Measurements from ENCODE around the gene DGCR2.
"Not testable (repeated sequence)": the region's sequence is repeated elsewhere in the genome, so short reads cannot be mapped to it uniquely, and the experiment has no call there.

DGCR2 gene

GRCh38 chr22:19040888-19041703, 81.1 kb downstream of the DGCR2 start:
- DNase-seq (ENCODE audit: low read depth), result no peak

GRCh38 chr22:19040391-19040861, 81.8 kb downstream of the DGCR2 start:
- DNase-seq (ENCODE audit: low read depth), result no peak

- DNase-seq (ENCODE audit: low read depth), result no peak
These were observed 82.4 kb downstream of the DGCR2 start for GRCh38 chr22:19039796-19040280.

DNA sequence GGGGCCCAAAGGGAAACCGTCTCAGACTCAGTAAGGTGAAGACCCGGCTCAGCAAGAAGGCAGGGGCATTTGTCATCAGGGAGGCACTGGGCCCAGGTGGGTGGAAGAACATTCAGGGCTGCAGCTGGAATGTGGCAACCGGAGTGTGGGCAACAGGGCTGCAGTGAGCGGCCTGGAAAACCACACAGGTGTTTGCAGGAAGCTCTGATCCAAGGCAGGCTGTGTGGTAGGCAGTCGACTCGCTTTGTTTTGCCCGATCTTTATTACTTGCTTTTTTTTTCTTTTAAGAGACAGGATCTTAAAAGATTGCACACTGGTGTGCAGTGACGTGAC, 82.8 kb downstream of the DGCR2 start:
- DNase-seq (ENCODE audit: low read depth), result no peak

GRCh38 chr22:19038728-19039447, 83.3 kb downstream of the DGCR2 start:
- DNase-seq (ENCODE audit: low read depth), result no peak

- DNase-seq (ENCODE audit: low read depth), result no peak
These were observed 84.1 kb downstream of the DGCR2 start for GRCh38 chr22:19038164-19038546.

DNA sequence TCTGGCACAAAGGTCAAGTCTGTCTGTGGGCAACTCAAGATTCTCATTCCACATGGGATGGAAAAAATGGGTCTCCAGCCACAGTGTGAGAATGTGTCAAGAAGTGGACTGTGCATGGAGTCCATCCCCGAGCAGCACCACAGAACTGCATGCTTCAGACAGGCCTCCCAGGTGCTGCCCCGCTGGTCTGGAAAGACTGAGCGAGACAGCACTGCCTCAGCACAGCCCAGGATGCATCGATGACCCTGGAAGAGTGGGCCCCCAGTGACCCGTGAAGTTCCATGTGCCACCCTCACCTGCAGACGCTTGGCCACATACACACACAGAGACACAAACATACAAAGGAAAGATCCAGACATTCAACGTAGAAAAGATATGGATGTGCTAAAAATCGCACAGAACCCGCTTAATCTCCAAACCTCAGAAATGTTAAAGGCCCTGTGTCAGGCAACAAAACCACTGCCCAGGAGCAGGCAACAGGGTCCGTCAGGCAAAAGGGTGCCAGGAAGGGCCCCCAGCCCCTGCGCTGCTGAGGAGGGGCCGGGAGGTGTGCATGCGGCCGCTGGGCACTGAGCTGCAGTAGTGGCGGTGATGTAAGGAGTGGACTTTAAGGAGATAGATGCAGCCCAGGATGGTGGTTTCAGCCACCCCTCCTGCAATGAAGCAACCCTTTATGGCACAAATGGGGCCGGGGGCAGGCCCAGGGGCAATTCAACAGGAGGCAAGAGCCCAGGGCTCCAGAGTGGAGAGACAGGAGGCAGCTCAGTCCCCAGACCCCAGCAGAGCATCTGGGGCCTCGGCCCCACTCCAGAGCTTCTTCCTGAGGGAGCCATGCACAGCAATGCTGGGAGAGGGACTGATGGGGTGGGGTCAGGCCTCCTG, 84.7 kb downstream of the DGCR2 start:
- no peak for DNase-seq (ENCODE audit: low read depth)

DNA sequence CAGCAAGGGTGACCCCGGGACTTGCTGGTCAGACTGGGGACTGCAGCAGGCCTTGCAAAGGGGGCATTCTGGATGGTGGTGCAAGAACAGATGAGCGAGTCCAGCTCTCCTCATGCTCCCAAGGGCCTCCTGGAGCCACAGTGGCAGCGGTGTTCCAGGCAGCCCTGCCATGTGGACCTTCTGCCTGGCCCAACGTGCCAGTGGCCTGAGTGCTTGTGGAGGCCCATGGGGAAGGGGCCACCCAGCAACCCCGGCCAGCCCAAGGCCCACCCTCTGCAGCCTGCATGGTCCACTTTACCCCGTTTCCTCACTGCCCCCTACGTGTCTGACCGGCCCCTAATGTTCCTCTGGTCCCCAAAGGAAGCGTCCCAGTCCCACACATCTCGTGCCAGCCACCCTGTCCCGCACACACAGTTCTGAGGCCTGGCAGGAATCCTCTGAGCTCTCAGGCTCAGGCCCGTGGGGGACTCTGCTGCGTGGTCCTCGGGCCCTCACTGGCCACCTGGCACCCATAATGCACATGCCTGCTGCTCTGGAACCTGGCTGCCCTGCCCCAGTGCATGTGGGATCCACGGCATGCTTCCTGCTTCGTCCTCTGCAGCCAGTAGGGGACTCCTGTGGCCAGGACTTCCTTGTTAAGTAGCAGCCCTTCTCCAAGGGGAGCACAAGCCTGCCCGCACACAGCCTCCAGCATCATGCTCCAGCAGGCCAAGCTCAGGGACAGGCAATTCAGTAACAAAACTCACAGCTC, 85.5 kb downstream of the DGCR2 start:
- no peak for DNase-seq (ENCODE audit: low read depth)

- DNase-seq (ENCODE audit: low read depth), result no peak
These were observed 86.0 kb downstream of the DGCR2 start for GRCh38 chr22:19036229-19036522.

DNA sequence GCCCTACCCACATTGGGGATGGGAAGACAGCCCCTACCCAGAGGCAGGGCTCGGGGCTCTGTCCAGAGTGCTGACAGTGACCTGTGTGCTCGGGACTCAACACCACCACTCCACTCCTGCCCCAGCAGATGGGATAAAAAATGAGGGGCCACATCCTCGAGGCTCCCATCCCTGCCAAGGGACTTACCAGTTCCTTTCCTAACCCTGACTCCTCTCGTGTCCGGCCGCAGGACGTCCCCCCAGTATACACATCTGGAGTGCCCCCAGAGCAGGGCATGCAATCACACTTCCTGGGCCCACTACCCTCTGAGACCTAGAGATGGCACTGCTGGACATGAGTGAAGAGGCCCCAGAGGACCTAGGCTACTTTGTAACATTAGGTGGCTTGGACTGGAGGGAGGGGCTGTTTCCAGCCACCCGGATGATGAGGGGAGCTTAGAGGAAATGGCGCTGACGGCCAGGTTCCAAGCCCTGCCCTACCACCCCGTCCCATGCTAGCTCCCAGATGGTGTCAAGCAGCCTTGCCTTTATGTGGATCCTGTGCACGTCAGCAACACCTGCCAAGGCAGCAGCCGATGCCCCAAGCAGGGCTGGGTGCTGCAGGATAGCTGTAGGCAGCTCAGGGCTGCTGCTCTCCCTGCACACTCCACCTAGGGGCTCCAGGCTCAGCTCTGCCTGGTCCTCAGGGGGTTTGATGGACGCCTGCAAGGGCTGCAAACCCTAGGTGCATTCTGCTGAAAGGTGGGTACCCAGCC, 86.6 kb downstream of the DGCR2 start:
- DNase-seq (ENCODE audit: low read depth), result no peak

- not testable (repeated sequence) for DNase-seq (ENCODE audit: low read depth)
These were observed 87.1 kb downstream of the DGCR2 start for GRCh38 chr22:19035126-19035473.

DNA sequence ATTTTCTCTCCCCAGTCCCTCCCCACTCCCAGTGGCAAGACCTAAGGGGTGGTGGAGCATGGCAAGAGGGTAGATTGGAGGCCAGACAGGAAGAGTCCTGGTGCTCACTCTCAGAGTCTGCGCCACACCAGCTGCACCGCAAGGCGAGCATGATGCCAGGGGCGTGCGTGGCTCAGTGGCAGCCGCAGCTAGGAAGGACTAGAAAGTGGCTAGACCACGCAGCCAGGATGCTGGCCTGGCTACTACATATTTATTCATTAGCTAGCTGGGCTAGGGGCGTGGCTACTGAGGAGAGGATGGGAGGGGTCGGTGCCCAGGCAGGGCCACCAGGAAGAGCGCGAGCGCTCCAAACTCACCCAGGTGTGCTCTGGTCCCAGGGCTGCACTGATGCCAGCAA, 87.5 kb downstream of the DGCR2 start:
- not testable (repeated sequence) for DNase-seq (ENCODE audit: low read depth)

GRCh38 chr22:19034031-19034723, 88.0 kb downstream of the DGCR2 start:
- not testable (repeated sequence) for DNase-seq (ENCODE audit: low read depth)

GRCh38 chr22:19033568-19033905, 88.7 kb downstream of the DGCR2 start:
- DNase-seq (ENCODE audit: low read depth), result not testable (repeated sequence)

GRCh38 chr22:19032898-19033567, 89.2 kb downstream of the DGCR2 start:
- DNase-seq (ENCODE audit: low read depth), result not testable (repeated sequence)

- DNase-seq (ENCODE audit: low read depth), result not testable (repeated sequence)
These were observed 89.9 kb downstream of the DGCR2 start for GRCh38 chr22:19032156-19032785.

DNA sequence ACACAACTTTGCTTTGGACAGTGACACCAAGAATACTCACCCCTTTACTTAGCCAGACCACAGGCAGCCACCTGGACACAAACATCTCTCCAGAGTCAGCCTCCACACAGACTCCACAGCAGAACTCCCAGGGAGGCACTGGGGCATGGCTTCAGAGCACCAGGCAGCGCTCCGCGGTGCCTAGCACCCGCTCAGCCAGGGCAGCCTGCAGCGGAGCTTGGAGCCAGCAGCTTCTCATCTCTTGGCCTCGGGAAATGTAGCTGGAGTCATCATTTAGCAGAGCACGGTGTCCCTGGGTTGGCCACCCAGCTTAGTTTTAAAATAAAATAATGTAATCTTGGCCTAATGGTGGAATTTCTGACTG, 91.3 kb downstream of the DGCR2 start:
- DNase-seq (ENCODE audit: low read depth), result not testable (repeated sequence)

DNA sequence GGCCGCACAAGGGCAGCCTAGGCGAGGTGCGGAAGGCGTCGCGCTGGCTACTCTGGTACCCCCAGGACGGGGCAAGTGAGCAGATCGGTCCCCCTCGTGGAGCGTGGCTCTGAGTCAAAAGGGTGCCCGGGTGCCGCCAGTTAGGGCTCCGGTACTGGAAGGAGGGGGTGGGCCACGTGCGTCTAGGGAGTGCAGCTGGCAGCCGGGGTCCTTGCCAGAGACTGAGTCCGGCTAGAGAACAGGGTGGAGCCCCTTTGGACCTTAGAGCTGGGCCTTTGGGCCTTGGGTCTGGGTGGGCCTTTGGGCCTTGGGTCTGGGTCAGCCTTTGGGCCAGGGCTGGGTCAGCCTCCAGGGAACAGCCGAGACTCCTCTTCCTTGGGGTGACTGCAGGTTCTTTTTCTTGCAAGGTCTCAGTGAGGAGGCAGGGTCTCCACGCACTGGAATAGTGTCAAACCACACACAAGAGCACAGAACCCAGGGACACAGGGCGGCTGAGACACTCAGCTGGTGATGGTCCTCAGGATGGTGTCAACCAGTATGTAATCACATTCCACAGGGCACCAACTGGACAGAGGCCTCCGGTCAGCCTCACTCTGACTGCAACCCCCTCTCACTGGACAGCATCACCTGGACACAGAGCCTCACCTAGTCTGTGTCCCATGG, 91.9 kb downstream of the DGCR2 start:
- not testable (repeated sequence) for DNase-seq (ENCODE audit: low read depth)

All from activated T-cell treated with anti-CD3 and anti-CD28 coated beads for 24 hours (primary cell).